Muscle layer of colon (tissue), 2 donors: ENCODE measurements around the gene GIMAP1.
A peak's percentile ranks its signal among the peaks of the same experiment; 100 is the strongest.

Experiments
- H3K27ac ChIP-seq: one replicate; pipeline ENCODE4 v1.7.0; 2013; ENCODE audit warnings: low read depth, mild to moderate bottlenecking, low read length, moderate library complexity
- H3K27me3 ChIP-seq, 2 donors: one replicate each; pipeline ENCODE4 v1.7.0; 2013; ENCODE audit warnings: low read length in 2 of 2, mild to moderate bottlenecking in 2 of 2; ENCODE audit not compliant: insufficient read depth in 2 of 2, control insufficient read depth in 1 of 2
- H3K36me3 ChIP-seq: one replicate; pipeline ENCODE4 v1.7.0; 2013; ENCODE audit warnings: mild to moderate bottlenecking, low read length; ENCODE audit not compliant: insufficient read depth
- H3K4me1 ChIP-seq: one replicate; pipeline ENCODE4 v1.7.0; 2013; ENCODE audit warnings: mild to moderate bottlenecking, low read length; ENCODE audit not compliant: insufficient read depth
- H3K4me3 ChIP-seq, 2 donors: one replicate each; pipeline ENCODE4 v1.7.0; 2013; ENCODE audit warnings: low read length in 2 of 2, low read depth in 1 of 2, mild to moderate bottlenecking in 1 of 2, moderate library complexity in 1 of 2
- H3K9ac ChIP-seq: one replicate; pipeline ENCODE4 v1.7.0; 2013; ENCODE audit warnings: low read length
- H3K9me3 ChIP-seq: one replicate; pipeline ENCODE4 v1.7.0; 2013; ENCODE audit warnings: mild to moderate bottlenecking, low read length
- donor health status: abdominal sarcoma.
- donor health status: Adenocarcinoma of cecum.

GIMAP1 gene

GRCh38 chr7:150688630-150689029, 27.8 kb upstream of the GIMAP1 start:
- no peak overlapping the region for H3K4me3 ChIP-seq
- no peak overlapping the region for H3K27ac ChIP-seq
- H3K9me3 ChIP-seq = no peaks in the 10 kb centered on the region
- peaks cover 9% of the 10 kb centered on the region for H3K4me1 ChIP-seq
- H3K27me3 ChIP-seq = no peaks in the 10 kb centered on the region
- peaks cover 7% of the 10 kb centered on the region for H3K36me3 ChIP-seq
- H3K9ac ChIP-seq = no peak overlapping the region

- Histone ChIP-seq H3K9me3 (no peaks in the 10 kb centered on the region), H3K4me1 (no peaks in the 10 kb centered on the region), H3K27me3 (no peaks in the 10 kb centered on the region), H3K4me3 (no peak overlapping the region), H3K9ac (no peak overlapping the region), H3K27ac (no peak overlapping the region), H3K36me3 (peaks cover 5% of the 10 kb centered on the region)
These were observed 20.8 kb upstream of the GIMAP1 start for GRCh38 chr7:150695654-150696053.

- Histone ChIP-seq H3K27ac (no peak overlapping the region), H3K4me1 (no peaks in the 10 kb centered on the region), H3K9ac (no peak overlapping the region), H3K4me3 (no peak overlapping the region), H3K9me3 (peaks cover 7% of the 10 kb centered on the region), H3K27me3 (no peaks in the 10 kb centered on the region), H3K36me3 (no peaks in the 10 kb centered on the region)
These were observed 13.2 kb upstream of the GIMAP1 start for GRCh38 chr7:150703209-150703608.

- Histone ChIP-seq H3K27me3 (no peaks in the 10 kb centered on the region), H3K36me3 (no peaks in the 10 kb centered on the region), H3K9me3 (no peaks in the 10 kb centered on the region), H3K4me1 (no peaks in the 10 kb centered on the region), H3K27ac (no peak overlapping the region), H3K4me3 (no peak overlapping the region), H3K9ac (no peak overlapping the region)
These were observed 1.1 kb upstream of the GIMAP1 start for GRCh38 chr7:150715293-150715692.

- Histone ChIP-seq H3K36me3 (no peaks in the 10 kb centered on the region), H3K9me3 (no peaks in the 10 kb centered on the region), H3K9ac (no peak overlapping the region), H3K4me1 (no peaks in the 10 kb centered on the region), H3K27ac (no peak overlapping the region), H3K4me3 (no peak overlapping the region), H3K27me3 (no peaks in the 10 kb centered on the region)
These were observed 675 bp upstream of the GIMAP1 start for GRCh38 chr7:150715738-150716137.

- Histone ChIP-seq H3K36me3 (no peaks in the 10 kb centered on the region), H3K27me3 (no peaks in the 10 kb centered on the region), H3K4me3 (peak overlapping the region in 1 of 2 donors; percentile 43), H3K9me3 (no peaks in the 10 kb centered on the region), H3K27ac (no peak overlapping the region), H3K4me1 (no peaks in the 10 kb centered on the region), H3K9ac (no peak overlapping the region)
These were observed 526 bp downstream of the GIMAP1 start for GRCh38 chr7:150716939-150717338.

GRCh38 chr7:150717814-150718420, 1.5 kb downstream of the GIMAP1 start:
- no peaks in the 10 kb centered on the region for H3K4me1 ChIP-seq
- H3K9ac ChIP-seq = no peak overlapping the region
- H3K27ac ChIP-seq = no peak overlapping the region
- H3K9me3 ChIP-seq = no peaks in the 10 kb centered on the region
- no peak overlapping the region for H3K4me3 ChIP-seq
- H3K36me3 ChIP-seq = no peaks in the 10 kb centered on the region
- no peaks in the 10 kb centered on the region for H3K27me3 ChIP-seq

- Histone ChIP-seq H3K27ac (no peak overlapping the region), H3K36me3 (no peaks in the 10 kb centered on the region), H3K9ac (no peak overlapping the region)
These were observed 3.0 kb downstream of the GIMAP1 start for GRCh38 chr7:150719436-150719835.

GRCh38 chr7:150719960-150720891, 3.8 kb downstream of the GIMAP1 start:
- Histone ChIP-seq H3K9me3 (no peaks in the 10 kb centered on the region), H3K36me3 (no peaks in the 10 kb centered on the region), H3K27me3 (no peaks in the 10 kb centered on the region), H3K4me3 (no peak overlapping the region), H3K9ac (no peak overlapping the region), H3K27ac (no peak overlapping the region), H3K4me1 (no peaks in the 10 kb centered on the region)

More at GRCh38 chr7:150719436-150719835, 3.0 kb downstream of the GIMAP1 start:
- no peaks in the 10 kb centered on the region for H3K27me3 ChIP-seq
- no peaks in the 10 kb centered on the region for H3K9me3 ChIP-seq
- H3K4me1 ChIP-seq = no peaks in the 10 kb centered on the region
- no peak overlapping the region for H3K4me3 ChIP-seq

- Histone ChIP-seq H3K9ac (no peak overlapping the region), H3K27ac (no peak overlapping the region), H3K4me3 (no peak overlapping the region), H3K36me3 (no peaks in the 10 kb centered on the region), H3K4me1 (no peaks in the 10 kb centered on the region), H3K27me3 (no peaks in the 10 kb centered on the region), H3K9me3 (no peaks in the 10 kb centered on the region)
These were observed 5.6 kb downstream of the GIMAP1 start for GRCh38 chr7:150721970-150722373.

GRCh38 chr7:150722431-150722931, 6.1 kb downstream of the GIMAP1 start:
- Histone ChIP-seq H3K9ac (no peak overlapping the region), H3K4me3 (no peak overlapping the region), H3K4me1 (no peaks in the 10 kb centered on the region), H3K27ac (no peak overlapping the region), H3K36me3 (no peaks in the 10 kb centered on the region), H3K27me3 (no peaks in the 10 kb centered on the region), H3K9me3 (no peaks in the 10 kb centered on the region)
